DND-41 (cell line): ENCODE measurements around the gene ERGIC3.
"Not testable (repeated sequence)": the region's sequence is repeated elsewhere in the genome, so short reads cannot be mapped to it uniquely, and the experiment has no call there.

ENCODE experiments used
- ATAC-seq: fragments of 200-7000 bp; cut with Tn5 transposase; 3 replicates; pipeline ENCODE4 v1.9.1; 2021; ENCODE audit warnings: low read depth; ENCODE audit not compliant: insufficient read depth
- DNase-seq: peaks from one replicate; pipeline ENCODE4 v3.0.0-alpha.2; 2020
- H2AFZ ChIP-seq: 2 replicates; pipeline ENCODE4 v1.6.0; 2012; ENCODE audit warnings: low read depth, low read length
- H3K27ac ChIP-seq: 2 replicates; pipeline ENCODE4 v1.5.1; 2012; ENCODE audit warnings: low read length, inconsistent platforms
- H3K27me3 ChIP-seq: fragments of 200-600 bp; sonication (generic); 2 replicates; pipeline ENCODE4 v1.6.0; 2012; ENCODE audit warnings: low read length, mild to moderate bottlenecking, inconsistent platforms; ENCODE audit not compliant: insufficient read depth, poor library complexity
- H3K36me3 ChIP-seq: 2 replicates; pipeline ENCODE4 v1.5.1; 2012; ENCODE audit warnings: low read length, inconsistent platforms; ENCODE audit not compliant: insufficient read depth
- H3K4me1 ChIP-seq: 2 replicates; pipeline ENCODE4 v1.5.1; 2012; ENCODE audit warnings: mild to moderate bottlenecking, low read length; ENCODE audit not compliant: insufficient read depth
- H3K4me2 ChIP-seq: 2 replicates; pipeline ENCODE4 v1.6.0; 2012; ENCODE audit warnings: mild to moderate bottlenecking, moderate library complexity, low read length, inconsistent platforms; ENCODE audit not compliant: insufficient read depth
- H3K4me3 ChIP-seq, 2 experiments: fragments of 200-600 bp in 1 of 2; shearing (Covaris generic) in 1 of 2; 2 replicates each; pipeline ENCODE4 v1.5.1; 2012 to 2016; ENCODE audit warnings: inconsistent platforms in 2 of 2, low read length in 2 of 2, mild to moderate bottlenecking in 2 of 2, low read depth in 1 of 2, moderate library complexity in 1 of 2
- H3K79me2 ChIP-seq: 2 replicates; pipeline ENCODE4 v1.6.0; 2012; ENCODE audit warnings: low read length, inconsistent platforms; ENCODE audit not compliant: insufficient read depth
- H3K9ac ChIP-seq: 2 replicates; pipeline ENCODE4 v1.6.0; 2012; ENCODE audit warnings: low read depth, mild to moderate bottlenecking, inconsistent platforms, low read length, moderate library complexity
- H3K9me3 ChIP-seq: 2 replicates; pipeline ENCODE4 v1.5.1; 2012; ENCODE audit warnings: low read length, moderate library complexity, mild to moderate bottlenecking, inconsistent platforms; ENCODE audit not compliant: insufficient read depth, severe bottlenecking
- H4K20me1 ChIP-seq: 2 replicates; pipeline ENCODE4 v1.6.0; 2012; ENCODE audit warnings: low read length; ENCODE audit not compliant: insufficient read depth
- EZH2 ChIP-seq: IDR thresholded peaks from 3 replicates; pipeline ENCODE4 v1.6.1; 2012; ENCODE audit warnings: borderline replicate concordance, low read depth, mild to moderate bottlenecking, moderate library complexity, low read length, inconsistent platforms; ENCODE audit not compliant: severe bottlenecking
- TF ChIP-seq, protein P1 (sequence below): IDR thresholded peaks from 2 replicates; pipeline ENCODE4 v1.5.1; 2012; ENCODE audit warnings: borderline replicate concordance, low read length, moderate library complexity, mild to moderate bottlenecking; ENCODE audit not compliant: poor library complexity, severe bottlenecking; ENCODE audit errors: extremely low read depth

Gene ERGIC3

DNA sequence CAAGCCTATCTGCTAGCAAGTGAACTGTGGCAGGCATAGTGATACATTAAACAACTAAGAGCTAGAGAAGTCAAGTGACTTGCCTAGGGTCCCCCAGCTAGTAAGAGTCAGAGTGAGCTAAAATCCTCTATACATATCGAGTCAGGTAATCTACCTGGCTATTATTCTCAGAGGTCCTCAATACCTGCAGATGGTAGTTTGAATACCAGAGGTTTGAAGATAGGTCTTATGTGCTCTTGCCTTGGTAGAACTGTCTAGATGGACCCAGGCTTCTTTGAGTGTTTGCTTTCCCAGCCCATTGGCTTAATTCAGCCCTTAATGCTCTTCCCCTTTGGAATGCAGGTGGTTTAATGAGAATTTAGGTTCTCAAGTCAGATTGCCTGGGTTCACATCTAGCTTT, 1.1 kb downstream of the ERGIC3 start:
- H3K36me3 ChIP-seq, result peaks cover 44% of the 10 kb centered on the region
- H3K9ac ChIP-seq, result peak overlapping the region; percentile 71
- H3K79me2 ChIP-seq, result peaks cover 13% of the 10 kb centered on the region
- H4K20me1 ChIP-seq, result no peaks in the 10 kb centered on the region
- DNase-seq (no peak), ATAC-seq (no peak)
- TF ChIP-seq, protein P1, sequence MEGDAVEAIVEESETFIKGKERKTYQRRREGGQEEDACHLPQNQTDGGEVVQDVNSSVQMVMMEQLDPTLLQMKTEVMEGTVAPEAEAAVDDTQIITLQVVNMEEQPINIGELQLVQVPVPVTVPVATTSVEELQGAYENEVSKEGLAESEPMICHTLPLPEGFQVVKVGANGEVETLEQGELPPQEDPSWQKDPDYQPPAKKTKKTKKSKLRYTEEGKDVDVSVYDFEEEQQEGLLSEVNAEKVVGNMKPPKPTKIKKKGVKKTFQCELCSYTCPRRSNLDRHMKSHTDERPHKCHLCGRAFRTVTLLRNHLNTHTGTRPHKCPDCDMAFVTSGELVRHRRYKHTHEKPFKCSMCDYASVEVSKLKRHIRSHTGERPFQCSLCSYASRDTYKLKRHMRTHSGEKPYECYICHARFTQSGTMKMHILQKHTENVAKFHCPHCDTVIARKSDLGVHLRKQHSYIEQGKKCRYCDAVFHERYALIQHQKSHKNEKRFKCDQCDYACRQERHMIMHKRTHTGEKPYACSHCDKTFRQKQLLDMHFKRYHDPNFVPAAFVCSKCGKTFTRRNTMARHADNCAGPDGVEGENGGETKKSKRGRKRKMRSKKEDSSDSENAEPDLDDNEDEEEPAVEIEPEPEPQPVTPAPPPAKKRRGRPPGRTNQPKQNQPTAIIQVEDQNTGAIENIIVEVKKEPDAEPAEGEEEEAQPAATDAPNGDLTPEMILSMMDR, result no peak
- TF ChIP-seq EZH2, result no peak
- no peaks in the 10 kb centered on the region for H3K9me3 ChIP-seq
- no peaks in the 10 kb centered on the region for H3K27me3 ChIP-seq
- peak overlapping the region; percentile 85; the same call in 1 of the 2 replicates for H3K27ac ChIP-seq
- H3K4me1 ChIP-seq, result peaks cover 21% of the 10 kb centered on the region
- no peak overlapping the region for H2AFZ ChIP-seq
- H3K4me3 ChIP-seq, result peak overlapping the region in 1 of 2 experiments; percentile 83; a peak in 2 of 4 replicates
- H3K4me2 ChIP-seq, result peak overlapping the region; percentile 90

DNA sequence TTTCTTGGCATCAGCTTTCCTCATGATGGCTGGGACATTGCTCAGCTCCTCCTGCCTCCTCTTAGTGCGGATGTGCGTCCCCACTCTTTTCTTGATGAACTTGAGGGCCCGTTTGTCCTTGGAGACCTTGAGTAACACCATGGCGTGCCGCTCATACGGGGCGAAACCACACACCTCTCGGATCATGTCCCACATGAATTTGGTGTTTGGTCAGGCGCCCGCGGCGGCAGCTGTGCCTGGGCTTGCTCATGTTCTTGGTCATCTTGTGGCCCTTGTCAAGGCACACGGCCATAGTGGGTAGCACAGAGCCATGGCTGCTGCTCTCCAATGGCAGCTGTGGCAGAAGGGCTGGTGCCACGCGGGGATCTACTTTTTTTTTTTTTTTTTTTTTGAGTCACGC, 2.6 kb downstream of the ERGIC3 start:
- Histone ChIP-seq H4K20me1 (no peaks in the 10 kb centered on the region), H3K27me3 (no peaks in the 10 kb centered on the region), H3K9me3 (no peaks in the 10 kb centered on the region), H3K36me3 (peaks cover 58% of the 10 kb centered on the region), H3K4me3 (no peak overlapping the region), H3K4me1 (peaks cover 21% of the 10 kb centered on the region), H3K79me2 (peaks cover 13% of the 10 kb centered on the region), H3K4me2 (no peak overlapping the region), H2AFZ (no peak overlapping the region), H3K27ac (no peak overlapping the region), H3K9ac (no peak overlapping the region)
- DNase-seq (no peak), ATAC-seq (no peak)
- TF ChIP-seq, protein P1, result no peak
- no peak for TF ChIP-seq EZH2

DNA sequence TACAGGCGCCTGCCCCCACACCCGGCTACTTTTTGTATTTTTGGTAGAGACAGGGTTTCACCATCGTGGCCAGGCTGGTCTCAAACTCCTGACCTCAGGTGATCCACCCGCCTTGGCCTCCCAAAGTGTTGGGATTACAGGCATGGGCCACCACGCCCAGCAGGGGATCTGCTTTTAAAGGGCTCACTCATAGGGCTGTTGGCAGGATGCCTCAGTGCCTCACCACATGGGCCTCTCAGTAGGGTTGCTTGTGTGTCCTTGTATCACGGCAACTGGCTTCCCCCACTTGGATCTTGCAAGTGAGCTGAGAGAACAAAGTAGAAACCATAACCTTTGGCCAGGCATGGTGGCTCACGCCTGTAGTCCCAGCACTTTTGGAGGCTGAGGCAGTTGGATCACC, 3.1 kb downstream of the ERGIC3 start:
- not testable (repeated sequence) for ATAC-seq, H2AFZ ChIP-seq, H3K4me2 ChIP-seq, H3K27me3 ChIP-seq, H3K9ac ChIP-seq, H4K20me1 ChIP-seq, H3K4me3 ChIP-seq, DNase-seq, H3K27ac ChIP-seq, H3K9me3 ChIP-seq
- H3K4me1 ChIP-seq, result peaks cover 21% of the 10 kb centered on the region
- peaks cover 13% of the 10 kb centered on the region for H3K79me2 ChIP-seq
- peaks cover 61% of the 10 kb centered on the region for H3K36me3 ChIP-seq

DNA sequence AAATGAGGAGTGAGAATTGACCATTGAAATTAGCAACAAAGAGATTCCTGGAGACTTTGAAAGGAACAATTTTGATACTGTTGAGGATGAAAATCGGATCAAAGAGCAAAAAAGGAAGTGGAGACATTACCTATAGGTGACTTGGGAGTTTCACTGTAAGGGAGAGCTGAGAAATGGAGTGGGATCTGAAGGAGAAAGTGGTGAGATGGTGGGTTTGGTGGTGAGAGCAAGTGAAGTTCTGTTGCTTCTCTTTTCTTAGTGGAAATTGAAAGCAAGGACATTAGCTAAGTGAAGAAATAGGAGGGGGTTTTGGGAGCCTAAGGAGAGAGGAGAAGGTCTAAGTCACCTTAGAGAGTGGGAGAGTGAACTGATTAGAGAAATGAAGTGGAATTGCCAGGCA, 4.2 kb downstream of the ERGIC3 start:
- Histone ChIP-seq H3K9me3 (no peaks in the 10 kb centered on the region), H3K4me2 (no peak overlapping the region), H3K27me3 (no peaks in the 10 kb centered on the region), H3K9ac (no peak overlapping the region), H3K4me3 (no peak overlapping the region), H4K20me1 (no peaks in the 10 kb centered on the region), H3K4me1 (peaks cover 20% of the 10 kb centered on the region), H3K36me3 (peaks cover 70% of the 10 kb centered on the region), H2AFZ (no peak overlapping the region), H3K79me2 (peaks cover 13% of the 10 kb centered on the region), H3K27ac (no peak overlapping the region)
- TF ChIP-seq EZH2, result no peak
- ATAC-seq (no peak), DNase-seq (no peak)
